ENCODE results near the gene EXD1. TPM values are rescaled to one million over a fixed set of nuclear protein-coding genes. Genes with fewer than 3 reads are reported as not detected.
"Not testable (repeated sequence)": the region's sequence is repeated elsewhere in the genome, so short reads cannot be mapped to it uniquely, and the experiment has no call there.

EXD1 gene
- total and polyA plus RNA-seq, 2 donors from 2014 or later = not detected

- intact Hi-C loops (cut with DNase I) = no loop called here
- Histone ChIP-seq H3K27ac (ENCODE audit: low read depth in 2 of 2, low read length in 2 of 2) (no peak overlapping the region), H3K9ac (ENCODE audit: low read length in 3 of 3) (no peak overlapping the region), H3K4me3 (ENCODE audit: low read length in 3 of 3) (no peak overlapping the region), H3K9me3 (ENCODE audit: control insufficient read depth in 2 of 3, insufficient read depth in 1 of 3, low read length in 3 of 3) (no peaks in the 10 kb centered on the region), H3K36me3 (ENCODE audit: control insufficient read depth in 2 of 3, insufficient read depth in 3 of 3, low read length in 3 of 3) (peaks cover 0 to 17% (median 15%) of the 10 kb centered on the region in 3 donors), H3K4me1 (ENCODE audit: control insufficient read depth in 2 of 3, insufficient read depth in 2 of 3, low read depth in 1 of 3, low read length in 3 of 3) (peaks cover 0 to 7% (median 0%) of the 10 kb centered on the region in 3 donors), H3K27me3 (ENCODE audit: control insufficient read depth, insufficient read depth, low read length) (no peaks in the 10 kb centered on the region)
- DNase-seq (peak in 4 of 5 donors; percentile 53 to 78 (median 68)), FAIRE-seq (no peak)
- no peak for TF ChIP-seq CTCF (IDR thresholded peaks at IDR 0.05; ENCODE audit: borderline replicate concordance, extremely low read depth, insufficient read depth)
These were observed 10.8 kb upstream of the EXD1 start for GRCh38 chr15:41241221-41241964.

GRCh38 chr15:41238100-41238499, 7.5 kb upstream of the EXD1 start:
- Histone ChIP-seq H3K4me1 (ENCODE audit: control insufficient read depth in 2 of 3, insufficient read depth in 2 of 3, low read depth in 1 of 3, low read length in 3 of 3) (peaks cover 0 to 7% (median 0%) of the 10 kb centered on the region in 3 donors), H3K27me3 (ENCODE audit: control insufficient read depth, insufficient read depth, low read length) (no peaks in the 10 kb centered on the region), H3K36me3 (ENCODE audit: control insufficient read depth in 2 of 3, insufficient read depth in 3 of 3, low read length in 3 of 3) (peaks cover 0 to 5% (median 4%) of the 10 kb centered on the region in 3 donors), H3K27ac (ENCODE audit: low read depth in 2 of 2, low read length in 2 of 2) (no peak overlapping the region), H3K9ac (ENCODE audit: low read length in 3 of 3) (no peak overlapping the region), H3K4me3 (ENCODE audit: low read length in 3 of 3) (no peak overlapping the region), H3K9me3 (ENCODE audit: control insufficient read depth in 2 of 3, insufficient read depth in 1 of 3, low read length in 3 of 3) (no peaks in the 10 kb centered on the region)
- intact Hi-C loops (cut with DNase I) = no loop called here
- FAIRE-seq = no peak
- TF ChIP-seq CTCF (IDR thresholded peaks at IDR 0.05; ENCODE audit: borderline replicate concordance, extremely low read depth, insufficient read depth) = no peak
- DNase-seq = no peak

GRCh38 chr15:41235929-41236328, 5.4 kb upstream of the EXD1 start:
- H3K27ac ChIP-seq (ENCODE audit: low read depth in 2 of 2, low read length in 2 of 2) = no peak overlapping the region
- intact Hi-C loops (cut with DNase I) = no loop called here
- peaks cover 0 to under 1% (median 0%) of the 10 kb centered on the region in 3 donors for H3K4me1 ChIP-seq (ENCODE audit: control insufficient read depth in 2 of 3, insufficient read depth in 2 of 3, low read depth in 1 of 3, low read length in 3 of 3)
- no peaks in the 10 kb centered on the region for H3K9me3 ChIP-seq (ENCODE audit: control insufficient read depth in 2 of 3, insufficient read depth in 1 of 3, low read length in 3 of 3)
- H3K9ac ChIP-seq (ENCODE audit: low read length in 3 of 3) = no peak overlapping the region
- DNase-seq (no peak), FAIRE-seq (no peak)
- TF ChIP-seq CTCF (IDR thresholded peaks at IDR 0.05; ENCODE audit: borderline replicate concordance, extremely low read depth, insufficient read depth) = no peak
- H3K27me3 ChIP-seq (ENCODE audit: control insufficient read depth, insufficient read depth, low read length) = no peaks in the 10 kb centered on the region
- no peaks in the 10 kb centered on the region for H3K36me3 ChIP-seq (ENCODE audit: control insufficient read depth in 2 of 3, insufficient read depth in 3 of 3, low read length in 3 of 3)
- no peak overlapping the region for H3K4me3 ChIP-seq (ENCODE audit: low read length in 3 of 3)

GRCh38 chr15:41235228-41235627, 4.7 kb upstream of the EXD1 start:
- H3K9me3 ChIP-seq (ENCODE audit: control insufficient read depth in 2 of 3, insufficient read depth in 1 of 3, low read length in 3 of 3); intact Hi-C loops (cut with DNase I); H3K36me3 ChIP-seq (ENCODE audit: control insufficient read depth in 2 of 3, insufficient read depth in 3 of 3, low read length in 3 of 3); H3K27ac ChIP-seq (ENCODE audit: low read depth in 2 of 2, low read length in 2 of 2); FAIRE-seq; H3K4me1 ChIP-seq (ENCODE audit: control insufficient read depth in 2 of 3, insufficient read depth in 2 of 3, low read depth in 1 of 3, low read length in 3 of 3); H3K27me3 ChIP-seq (ENCODE audit: control insufficient read depth, insufficient read depth, low read length); DNase-seq; H3K4me3 ChIP-seq (ENCODE audit: low read length in 3 of 3); H3K9ac ChIP-seq (ENCODE audit: low read length in 3 of 3): not testable (repeated sequence)

Data from kidney (tissue), 14 donors.